ENCODE results near the gene OTUD3.

The OTUD3 gene

DNA sequence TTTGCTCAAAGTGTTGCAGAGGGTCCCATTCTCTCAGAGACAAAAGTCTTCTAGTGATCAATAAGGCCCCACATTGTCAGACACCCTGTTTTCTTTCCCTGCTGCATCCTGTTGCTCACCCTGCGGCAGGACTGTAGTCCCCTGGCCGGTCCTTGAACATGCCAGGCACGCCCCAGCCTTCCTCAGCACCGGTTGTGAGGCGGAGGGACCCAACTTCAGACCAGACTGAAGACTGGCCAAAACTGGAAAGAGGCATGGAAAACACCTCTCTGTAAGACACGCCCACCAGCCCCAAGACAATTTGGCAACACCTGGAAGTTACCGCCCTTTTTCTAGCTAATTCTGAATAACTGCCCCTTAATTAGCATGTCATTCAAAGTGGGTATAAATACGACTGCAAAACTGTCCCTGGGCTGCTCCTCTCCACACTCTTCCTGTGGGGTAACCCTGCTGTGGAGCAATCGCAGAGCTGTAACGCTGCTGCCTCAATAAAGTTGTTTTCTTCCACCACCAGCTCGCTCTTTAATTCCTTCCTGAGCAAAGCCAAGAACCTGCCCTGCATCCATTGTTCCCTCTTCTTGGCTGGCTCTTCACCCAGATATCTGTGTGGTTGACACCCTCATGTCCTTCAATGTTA lies 73.5 kb downstream of the OTUD3 start:
- no peak for DNase-seq

DNA sequence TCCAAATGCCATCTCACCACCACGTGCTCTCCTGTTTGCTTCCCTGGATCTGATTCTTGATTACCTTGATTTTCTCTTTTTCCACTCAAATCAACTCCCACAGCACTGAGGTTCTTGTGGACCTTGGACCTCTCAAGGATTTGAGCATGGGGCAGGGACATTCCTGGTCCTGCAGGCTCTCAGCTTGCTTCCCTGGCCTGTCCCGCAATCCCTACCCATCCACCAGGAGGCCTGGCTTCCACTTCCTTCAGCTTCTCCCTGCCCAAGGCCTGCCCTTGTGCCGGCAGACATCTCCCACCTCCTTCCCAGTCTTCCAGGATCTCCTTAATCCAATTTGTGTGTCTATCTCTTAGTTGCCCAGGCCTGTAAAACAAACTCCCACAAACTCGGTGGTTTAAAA lies 75.6 kb downstream of the OTUD3 start:
- no peak for DNase-seq

DNA sequence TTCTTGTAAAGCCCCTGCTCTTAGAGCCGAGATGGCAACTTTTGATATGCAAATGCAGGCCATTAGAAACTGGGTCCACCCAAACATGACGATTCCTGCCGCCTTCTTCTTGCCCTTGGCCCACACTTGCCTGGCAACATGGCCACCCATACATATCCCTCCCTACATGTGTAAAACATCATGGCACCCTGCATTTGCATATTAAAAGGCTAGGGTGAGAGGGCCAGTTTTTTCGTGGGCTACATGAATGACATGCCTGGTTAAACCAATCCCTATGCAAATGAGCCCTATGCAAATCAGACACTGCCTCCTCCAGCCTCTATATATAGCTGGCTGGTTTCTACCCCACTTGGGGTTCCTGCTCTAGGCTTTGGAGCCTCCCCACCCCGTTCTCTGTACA lies 78.4 kb downstream of the OTUD3 start:
- no peak for DNase-seq
